ENCODE data around the gene SIGLEC11.

DNA sequence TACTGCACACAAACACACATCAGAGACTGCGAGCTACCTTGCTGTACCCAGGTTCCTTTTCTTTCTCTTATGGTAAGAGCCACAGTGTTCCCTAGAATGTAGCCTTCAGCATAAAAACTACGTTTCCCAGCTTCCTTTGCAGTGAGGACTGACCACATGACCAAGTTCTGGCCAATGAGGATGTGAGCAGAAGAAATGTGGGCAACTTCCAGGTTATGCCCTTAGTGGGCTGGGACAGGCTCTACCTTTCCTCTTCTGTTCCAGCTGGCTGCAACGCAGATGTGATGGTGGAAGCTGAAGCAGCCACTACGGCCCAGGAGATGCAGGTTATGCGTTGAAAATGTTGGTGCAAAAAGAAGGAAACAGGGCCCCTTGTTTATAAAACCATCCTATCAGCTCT lies 36.7 kb upstream of the SIGLEC11 start:
- TF ChIP-seq, protein P1, sequence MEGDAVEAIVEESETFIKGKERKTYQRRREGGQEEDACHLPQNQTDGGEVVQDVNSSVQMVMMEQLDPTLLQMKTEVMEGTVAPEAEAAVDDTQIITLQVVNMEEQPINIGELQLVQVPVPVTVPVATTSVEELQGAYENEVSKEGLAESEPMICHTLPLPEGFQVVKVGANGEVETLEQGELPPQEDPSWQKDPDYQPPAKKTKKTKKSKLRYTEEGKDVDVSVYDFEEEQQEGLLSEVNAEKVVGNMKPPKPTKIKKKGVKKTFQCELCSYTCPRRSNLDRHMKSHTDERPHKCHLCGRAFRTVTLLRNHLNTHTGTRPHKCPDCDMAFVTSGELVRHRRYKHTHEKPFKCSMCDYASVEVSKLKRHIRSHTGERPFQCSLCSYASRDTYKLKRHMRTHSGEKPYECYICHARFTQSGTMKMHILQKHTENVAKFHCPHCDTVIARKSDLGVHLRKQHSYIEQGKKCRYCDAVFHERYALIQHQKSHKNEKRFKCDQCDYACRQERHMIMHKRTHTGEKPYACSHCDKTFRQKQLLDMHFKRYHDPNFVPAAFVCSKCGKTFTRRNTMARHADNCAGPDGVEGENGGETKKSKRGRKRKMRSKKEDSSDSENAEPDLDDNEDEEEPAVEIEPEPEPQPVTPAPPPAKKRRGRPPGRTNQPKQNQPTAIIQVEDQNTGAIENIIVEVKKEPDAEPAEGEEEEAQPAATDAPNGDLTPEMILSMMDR (conservative IDR thresholded peaks at IDR 0.05; ENCODE audit: low read depth, low read length): no peak
- TF ChIP-seq EZH2 (IDR thresholded peaks at IDR 0.05; ENCODE audit: borderline replicate concordance, low read depth, low read length, poor library complexity, severe bottlenecking): no peak
